Astrocyte of the cerebellum (primary cell): Measurements from ENCODE around the gene MDFIC.

ENCODE experiments used
- DNase-seq: peaks from one replicate; pipeline ENCODE4 v3.0.0-alpha.2; 2011; ENCODE audit warnings: low read depth
- H3K4me3 ChIP-seq: 2 replicates; pipeline ENCODE4 v1.5.1; 2011; ENCODE audit warnings: mild to moderate bottlenecking, low read depth, low read length, moderate library complexity
- CTCF ChIP-seq: IDR thresholded peaks from 2 replicates; pipeline ENCODE4 v1.5.1; 2012; ENCODE audit warnings: low read length, low read depth, moderate library complexity, mild to moderate bottlenecking; ENCODE audit errors: missing control alignments
- in situ Hi-C: cut with HindIII; loops from 2 replicates; pipeline ENCODE4 v1.10.0; 2017; ENCODE audit warnings: low sequenced_read_pairs

MDFIC gene

GRCh38 chr7:114989531-114989930 is 67.6 kb downstream of the MDFIC start:
- in situ Hi-C loops: no loop called here
- DNase-seq: no peak
- no peak overlapping the region for H3K4me3 ChIP-seq
- no peak for TF ChIP-seq CTCF

GRCh38 chr7:114997487-114998404 is 75.9 kb downstream of the MDFIC start:
- in situ Hi-C loops: no loop called here
- no peak for DNase-seq
- TF ChIP-seq CTCF: no peak
- no peak overlapping the region for H3K4me3 ChIP-seq

- DNase-seq: no peak
- no peak overlapping the region for H3K4me3 ChIP-seq
- in situ Hi-C loops: no loop called here
- TF ChIP-seq CTCF: no peak
Observed at GRCh38 chr7:115004121-115004520, 82.2 kb downstream of the MDFIC start.

GRCh38 chr7:115005251-115005650 is 83.4 kb downstream of the MDFIC start:
- no peak for TF ChIP-seq CTCF
- in situ Hi-C loops: no loop called here
- H3K4me3 ChIP-seq: no peak overlapping the region
- no peak for DNase-seq

- DNase-seq: no peak
- no peak overlapping the region for H3K4me3 ChIP-seq
- no peak for TF ChIP-seq CTCF
- in situ Hi-C loops: no loop called here
Observed at GRCh38 chr7:115005953-115006352, 84.1 kb downstream of the MDFIC start.

- no peak for DNase-seq
- in situ Hi-C loops: no loop called here
- TF ChIP-seq CTCF: no peak
- no peak overlapping the region for H3K4me3 ChIP-seq
Observed at GRCh38 chr7:115007751-115008150, 85.9 kb downstream of the MDFIC start.
